ENCODE data around the gene NPL. TPM values are rescaled to one million over a fixed set of nuclear protein-coding genes. Genes with fewer than 3 reads are reported as not detected.

Gene NPL
- total and polyA plus RNA-seq, 8 donors, result 1.2 to 9.7 (median 2.7) TPM

GRCh38 chr1:182786995-182787324, 2.6 kb upstream of the NPL start:
- intact Hi-C loops (cut with DNase I), result loop anchor here in 1 of 3 donors (5.0 kb wide), 1 partner anchor 185 kb away; the partner anchor contains the start of gene RGS16
- Histone ChIP-seq H3K4me1 (peaks cover 0 to 4% (median 0%) of the 10 kb centered on the region in 3 donors), H3K4me3 (no peak overlapping the region), H3K27me3 (no peaks in the 10 kb centered on the region), H3K9me3 (no peaks in the 10 kb centered on the region), H3K27ac (no peak overlapping the region), H3K36me3 (no peaks in the 10 kb centered on the region)
- FAIRE-seq, result no peak
- WGBS, 2 donors, result 53 to 64% methylated on average over 4 of the region's 4 CpGs
- no peak for TF ChIP-seq CTCF (IDR thresholded peaks at IDR 0.05)
- ATAC-seq, result no peak
- no peak for DNase-seq

- Histone ChIP-seq H3K27ac (no peak overlapping the region), H3K4me3 (no peak overlapping the region), H3K36me3 (no peaks in the 10 kb centered on the region), H3K9me3 (no peaks in the 10 kb centered on the region), H3K4me1 (peaks cover 0 to 5% (median 0%) of the 10 kb centered on the region in 3 donors), H3K27me3 (no peaks in the 10 kb centered on the region)
- FAIRE-seq, result no peak
- intact Hi-C loops (cut with DNase I), result loop anchor here in 1 of 3 donors (10.0 kb wide), 1 partner anchor 197 kb away; no protein-coding TSS in a partner anchor
- no peak for ATAC-seq
- no peak for TF ChIP-seq CTCF (IDR thresholded peaks at IDR 0.05)
- 72 to 84% methylated on average over 8 of the region's 8 CpGs for whole genome bisulfite sequencing, 2 donors
- no peak for DNase-seq
Measured at GRCh38 chr1:182791281-182792179, 2.0 kb downstream of the NPL start.

DNA sequence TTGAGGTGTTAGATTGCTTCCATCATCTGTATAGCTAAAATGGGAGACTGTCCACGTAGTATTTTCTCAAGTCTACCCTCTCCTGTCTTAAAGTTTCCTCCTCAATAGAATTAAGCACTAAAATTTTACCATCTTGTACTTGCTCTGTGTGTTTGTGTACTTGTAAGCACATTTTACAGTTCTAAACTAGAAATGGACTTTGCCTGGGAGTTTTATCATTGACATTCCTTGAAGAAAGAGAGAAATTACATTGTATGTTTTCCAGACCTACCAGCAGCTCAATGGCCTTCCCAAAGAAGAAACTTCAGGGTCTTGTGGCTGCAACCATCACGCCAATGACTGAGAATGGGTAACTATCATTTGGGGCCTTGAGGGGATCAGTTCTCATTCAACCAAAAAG, 4.5 kb downstream of the NPL start:
- no peak overlapping the region for H3K4me3 ChIP-seq
- H3K9me3 ChIP-seq, result no peaks in the 10 kb centered on the region
- no peak for TF ChIP-seq CTCF (IDR thresholded peaks at IDR 0.05)
- peak overlapping the region in 1 of 4 donors; percentile 27 for H3K27ac ChIP-seq
- intact Hi-C loops (cut with DNase I), result loop anchor here in 1 of 3 donors (10.0 kb wide), 1 partner anchor 199 kb away; no protein-coding TSS in a partner anchor
- no peaks in the 10 kb centered on the region for H3K36me3 ChIP-seq
- H3K27me3 ChIP-seq, result no peaks in the 10 kb centered on the region
- DNase-seq, result no peak
- peaks cover 0 to 5% (median 0%) of the 10 kb centered on the region in 3 donors for H3K4me1 ChIP-seq
- no peak for FAIRE-seq
- WGBS, 2 donors, result 94 to 96% methylated on average over 2 of the region's 2 CpGs
- no peak for ATAC-seq

- no peak for FAIRE-seq
- no peaks in the 10 kb centered on the region for H3K9me3 ChIP-seq
- peak in 2 of 4 donors; percentile 14 to 24 for ATAC-seq
- DNase-seq, result no peak
- peak overlapping the region in 2 of 4 donors; percentile 23 to 27 for H3K27ac ChIP-seq
- peaks cover 0 to 5% (median 0%) of the 10 kb centered on the region in 3 donors for H3K4me1 ChIP-seq
- no peak overlapping the region for H3K4me3 ChIP-seq
- WGBS, 2 donors, result 68% methylated on average over 3 of the region's 3 CpGs
- no peaks in the 10 kb centered on the region for H3K36me3 ChIP-seq
- TF ChIP-seq CTCF (IDR thresholded peaks at IDR 0.05), result no peak
- intact Hi-C loops (cut with DNase I), result loop anchor here in 1 of 3 donors (10.0 kb wide), 1 partner anchor 200 kb away; no protein-coding TSS in a partner anchor
- H3K27me3 ChIP-seq, result no peaks in the 10 kb centered on the region
Measured at GRCh38 chr1:182794676-182795201, 5.2 kb downstream of the NPL start.
